ENCODE results near the gene TMEM106C.

Gene TMEM106C

GRCh38 chr12:47991106-47992061 is 28.0 kb downstream of the TMEM106C start:
- peak; percentile 39; the same call in 2 of the 3 replicates for ATAC-seq
- no peak for TF ChIP-seq RARB (CRISPR knock-in tag; IDR thresholded peaks at IDR 0.05)
- TF ChIP-seq, protein P1, sequence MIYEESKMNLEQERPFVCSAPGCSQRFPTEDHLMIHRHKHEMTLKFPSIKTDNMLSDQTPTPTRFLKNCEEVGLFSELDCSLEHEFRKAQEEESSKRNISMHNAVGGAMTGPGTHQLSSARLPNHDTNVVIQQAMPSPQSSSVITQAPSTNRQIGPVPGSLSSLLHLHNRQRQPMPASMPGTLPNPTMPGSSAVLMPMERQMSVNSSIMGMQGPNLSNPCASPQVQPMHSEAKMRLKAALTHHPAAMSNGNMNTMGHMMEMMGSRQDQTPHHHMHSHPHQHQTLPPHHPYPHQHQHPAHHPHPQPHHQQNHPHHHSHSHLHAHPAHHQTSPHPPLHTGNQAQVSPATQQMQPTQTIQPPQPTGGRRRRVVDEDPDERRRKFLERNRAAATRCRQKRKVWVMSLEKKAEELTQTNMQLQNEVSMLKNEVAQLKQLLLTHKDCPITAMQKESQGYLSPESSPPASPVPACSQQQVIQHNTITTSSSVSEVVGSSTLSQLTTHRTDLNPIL (CRISPR knock-in tag; IDR thresholded peaks at IDR 0.05; ENCODE audit: low read depth): no peak

- ATAC-seq: no peak
- TF ChIP-seq ISL1 (CRISPR knock-in tag; IDR thresholded peaks at IDR 0.05) (no peak), PPARA (CRISPR knock-in tag; IDR thresholded peaks at IDR 0.05; ENCODE audit: borderline replicate concordance) (no peak), ZNF565 (CRISPR knock-in tag; conservative IDR thresholded peaks at IDR 0.05; ENCODE audit: low read depth) (no peak), ZNF8 (CRISPR knock-in tag; IDR thresholded peaks at IDR 0.05) (no peak), ZFP30 (CRISPR knock-in tag; IDR thresholded peaks at IDR 0.05) (no peak), CSDC2 (CRISPR knock-in tag; IDR thresholded peaks at IDR 0.05) (no peak), ESRRG (CRISPR knock-in tag; IDR thresholded peaks at IDR 0.05) (no peak), TOX (CRISPR knock-in tag; IDR thresholded peaks at IDR 0.05; ENCODE audit: borderline replicate concordance) (no peak), TCF4 (CRISPR knock-in tag; IDR thresholded peaks at IDR 0.05; ENCODE audit: borderline replicate concordance) (no peak), GLIS3 (CRISPR knock-in tag; IDR thresholded peaks at IDR 0.05) (no peak), PATZ1 (CRISPR knock-in tag; IDR thresholded peaks at IDR 0.05; ENCODE audit: borderline replicate concordance) (no peak)
These were observed 29.4 kb downstream of the TMEM106C start for GRCh38 chr12:47992776-47993175.

DNA sequence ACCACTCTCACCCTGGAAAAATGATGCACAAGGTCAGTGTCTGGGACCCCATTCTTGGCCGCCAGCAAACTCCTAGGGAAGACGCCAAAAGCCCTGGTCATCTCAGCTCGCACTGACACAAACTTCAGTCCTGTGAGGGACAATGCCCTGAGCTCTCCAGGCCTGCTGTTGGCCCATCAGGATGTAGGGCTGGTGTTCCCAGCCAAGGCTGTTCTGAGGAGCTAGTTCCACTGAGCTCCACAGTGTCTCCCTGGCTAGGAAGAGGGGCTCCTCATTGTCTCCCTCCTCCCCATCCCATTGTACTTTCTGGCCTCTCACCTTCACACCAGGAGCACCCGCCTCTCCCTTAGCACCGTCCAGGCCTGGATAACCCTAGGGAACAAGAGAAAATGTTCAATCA is 30.1 kb downstream of the TMEM106C start:
- TF ChIP-seq OSR1 (CRISPR knock-in tag; IDR thresholded peaks at IDR 0.05) (no peak), PATZ1 (CRISPR knock-in tag; IDR thresholded peaks at IDR 0.05; ENCODE audit: borderline replicate concordance) (no peak), GLIS3 (CRISPR knock-in tag; IDR thresholded peaks at IDR 0.05) (no peak), ZNF70 (CRISPR knock-in tag; IDR thresholded peaks at IDR 0.05) (no peak), ARNTL (CRISPR knock-in tag; IDR thresholded peaks at IDR 0.05; ENCODE audit: borderline replicate concordance, low read depth) (no peak), TCF4 (CRISPR knock-in tag; IDR thresholded peaks at IDR 0.05; ENCODE audit: borderline replicate concordance) (no peak), SNAI2 (CRISPR knock-in tag; IDR thresholded peaks at IDR 0.05) (no peak), ZC3H10 (CRISPR knock-in tag; IDR thresholded peaks at IDR 0.05) (no peak)
- TF ChIP-seq, protein P2, sequence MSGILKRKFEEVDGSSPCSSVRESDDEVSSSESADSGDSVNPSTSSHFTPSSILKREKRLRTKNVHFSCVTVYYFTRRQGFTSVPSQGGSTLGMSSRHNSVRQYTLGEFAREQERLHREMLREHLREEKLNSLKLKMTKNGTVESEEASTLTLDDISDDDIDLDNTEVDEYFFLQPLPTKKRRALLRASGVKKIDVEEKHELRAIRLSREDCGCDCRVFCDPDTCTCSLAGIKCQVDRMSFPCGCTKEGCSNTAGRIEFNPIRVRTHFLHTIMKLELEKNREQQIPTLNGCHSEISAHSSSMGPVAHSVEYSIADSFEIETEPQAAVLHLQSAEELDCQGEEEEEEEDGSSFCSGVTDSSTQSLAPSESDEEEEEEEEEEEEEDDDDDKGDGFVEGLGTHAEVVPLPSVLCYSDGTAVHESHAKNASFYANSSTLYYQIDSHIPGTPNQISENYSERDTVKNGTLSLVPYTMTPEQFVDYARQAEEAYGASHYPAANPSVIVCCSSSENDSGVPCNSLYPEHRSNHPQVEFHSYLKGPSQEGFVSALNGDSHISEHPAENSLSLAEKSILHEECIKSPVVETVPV (CRISPR knock-in tag; IDR thresholded peaks at IDR 0.05): no peak
- no peak for ATAC-seq

DNA sequence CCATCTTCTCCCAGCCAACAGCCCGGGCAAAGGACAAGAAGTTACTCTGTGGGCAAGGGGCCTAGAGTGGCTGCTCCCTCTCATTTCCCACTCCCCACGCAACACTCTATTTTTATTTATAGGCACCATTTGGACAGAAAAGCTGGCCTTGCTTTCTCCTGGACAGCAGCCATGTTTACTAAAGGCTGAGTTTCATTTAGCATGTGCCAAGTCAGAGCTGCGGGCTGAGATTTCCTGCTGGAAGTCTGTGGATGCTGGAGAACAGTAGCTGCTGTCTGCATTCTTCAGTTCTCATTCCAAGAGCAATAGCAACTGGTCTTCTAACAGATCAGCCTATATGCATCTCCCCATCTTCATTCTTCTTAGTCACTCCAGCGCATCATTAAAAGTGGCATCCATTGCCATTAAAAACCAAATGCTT is 32.6 kb downstream of the TMEM106C start:
- ATAC-seq: no peak
- TF ChIP-seq BACH2 (CRISPR knock-in tag; IDR thresholded peaks at IDR 0.05; ENCODE audit: borderline replicate concordance) (no peak), PATZ1 (CRISPR knock-in tag; IDR thresholded peaks at IDR 0.05; ENCODE audit: borderline replicate concordance) (no peak), ZNF565 (CRISPR knock-in tag; conservative IDR thresholded peaks at IDR 0.05; ENCODE audit: low read depth) (no peak), TOX (CRISPR knock-in tag; IDR thresholded peaks at IDR 0.05; ENCODE audit: borderline replicate concordance) (no peak), ESRRG (CRISPR knock-in tag; IDR thresholded peaks at IDR 0.05) (no peak), OSR1 (CRISPR knock-in tag; IDR thresholded peaks at IDR 0.05) (no peak), ISL1 (CRISPR knock-in tag; IDR thresholded peaks at IDR 0.05) (no peak), CSDC2 (CRISPR knock-in tag; IDR thresholded peaks at IDR 0.05) (no peak), SNAI2 (CRISPR knock-in tag; IDR thresholded peaks at IDR 0.05) (no peak), GLIS3 (CRISPR knock-in tag; IDR thresholded peaks at IDR 0.05) (no peak), ARNTL (CRISPR knock-in tag; IDR thresholded peaks at IDR 0.05; ENCODE audit: borderline replicate concordance, low read depth) (no peak), RARB (CRISPR knock-in tag; IDR thresholded peaks at IDR 0.05) (no peak), POU6F1 (CRISPR knock-in tag; IDR thresholded peaks at IDR 0.05; ENCODE audit: borderline replicate concordance, low read depth) (no peak)
